Measurements from ENCODE around the gene FN1.

FN1 gene

DNA sequence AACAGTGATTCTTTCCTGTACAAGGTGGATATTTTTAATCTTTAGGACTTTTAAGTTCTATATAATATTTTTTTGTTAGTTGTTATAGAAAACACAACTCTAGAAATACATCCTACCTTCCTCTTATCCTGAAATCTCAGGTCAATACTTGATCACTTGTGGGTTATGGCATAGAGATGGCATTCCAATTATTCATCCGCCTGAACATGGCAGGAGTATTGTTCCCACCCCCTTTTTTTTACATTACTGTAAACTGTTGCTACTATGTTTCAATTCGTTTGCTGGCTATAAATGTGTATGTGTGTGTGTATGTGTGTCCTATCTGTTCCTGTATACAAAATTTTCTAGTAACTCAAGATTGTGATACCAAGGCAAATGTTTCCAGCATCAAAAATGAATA lies 43.3 kb upstream of the FN1 start:
- DNase-seq = no peak
- H3K27me3 ChIP-seq = no peaks in the 10 kb centered on the region
- H3K27ac ChIP-seq = no peak overlapping the region
- no peaks in the 10 kb centered on the region for H3K4me1 ChIP-seq
- intact Hi-C loops (cut with DNase I; ENCODE audit: low total_unique reads) = no loop called here
- TF ChIP-seq, protein P1, sequence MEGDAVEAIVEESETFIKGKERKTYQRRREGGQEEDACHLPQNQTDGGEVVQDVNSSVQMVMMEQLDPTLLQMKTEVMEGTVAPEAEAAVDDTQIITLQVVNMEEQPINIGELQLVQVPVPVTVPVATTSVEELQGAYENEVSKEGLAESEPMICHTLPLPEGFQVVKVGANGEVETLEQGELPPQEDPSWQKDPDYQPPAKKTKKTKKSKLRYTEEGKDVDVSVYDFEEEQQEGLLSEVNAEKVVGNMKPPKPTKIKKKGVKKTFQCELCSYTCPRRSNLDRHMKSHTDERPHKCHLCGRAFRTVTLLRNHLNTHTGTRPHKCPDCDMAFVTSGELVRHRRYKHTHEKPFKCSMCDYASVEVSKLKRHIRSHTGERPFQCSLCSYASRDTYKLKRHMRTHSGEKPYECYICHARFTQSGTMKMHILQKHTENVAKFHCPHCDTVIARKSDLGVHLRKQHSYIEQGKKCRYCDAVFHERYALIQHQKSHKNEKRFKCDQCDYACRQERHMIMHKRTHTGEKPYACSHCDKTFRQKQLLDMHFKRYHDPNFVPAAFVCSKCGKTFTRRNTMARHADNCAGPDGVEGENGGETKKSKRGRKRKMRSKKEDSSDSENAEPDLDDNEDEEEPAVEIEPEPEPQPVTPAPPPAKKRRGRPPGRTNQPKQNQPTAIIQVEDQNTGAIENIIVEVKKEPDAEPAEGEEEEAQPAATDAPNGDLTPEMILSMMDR (IDR thresholded peaks at IDR 0.05) = no peak
- H3K36me3 ChIP-seq = no peaks in the 10 kb centered on the region
- no peak overlapping the region for H3K4me3 ChIP-seq
- no peaks in the 10 kb centered on the region for H3K9me3 ChIP-seq

DNA sequence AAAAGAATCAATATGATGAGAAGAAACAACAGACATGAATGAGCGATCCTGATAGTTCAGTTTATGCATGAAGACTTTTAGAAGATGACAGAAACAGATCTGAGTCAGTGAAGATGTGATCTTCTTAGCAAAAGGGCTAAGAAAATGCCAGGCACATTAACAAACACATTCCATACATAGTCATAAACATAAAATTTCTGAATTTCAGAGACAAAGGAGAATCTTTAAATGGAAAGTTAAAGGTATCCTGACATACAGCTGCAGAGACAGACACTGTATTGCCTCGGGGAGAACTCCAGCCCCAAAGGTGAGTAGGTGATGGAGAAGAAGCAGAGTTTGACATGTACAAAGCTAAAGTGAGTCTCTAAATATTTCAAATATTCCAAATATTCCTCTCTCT lies 40.6 kb upstream of the FN1 start:
- no peak for DNase-seq
- Histone ChIP-seq H3K4me1 (no peaks in the 10 kb centered on the region), H3K27me3 (no peaks in the 10 kb centered on the region), H3K36me3 (no peaks in the 10 kb centered on the region), H3K9me3 (no peaks in the 10 kb centered on the region), H3K27ac (no peak overlapping the region), H3K4me3 (no peak overlapping the region)
- TF ChIP-seq, protein P1 (IDR thresholded peaks at IDR 0.05) = no peak
- intact Hi-C loops (cut with DNase I; ENCODE audit: low total_unique reads) = no loop called here

DNA sequence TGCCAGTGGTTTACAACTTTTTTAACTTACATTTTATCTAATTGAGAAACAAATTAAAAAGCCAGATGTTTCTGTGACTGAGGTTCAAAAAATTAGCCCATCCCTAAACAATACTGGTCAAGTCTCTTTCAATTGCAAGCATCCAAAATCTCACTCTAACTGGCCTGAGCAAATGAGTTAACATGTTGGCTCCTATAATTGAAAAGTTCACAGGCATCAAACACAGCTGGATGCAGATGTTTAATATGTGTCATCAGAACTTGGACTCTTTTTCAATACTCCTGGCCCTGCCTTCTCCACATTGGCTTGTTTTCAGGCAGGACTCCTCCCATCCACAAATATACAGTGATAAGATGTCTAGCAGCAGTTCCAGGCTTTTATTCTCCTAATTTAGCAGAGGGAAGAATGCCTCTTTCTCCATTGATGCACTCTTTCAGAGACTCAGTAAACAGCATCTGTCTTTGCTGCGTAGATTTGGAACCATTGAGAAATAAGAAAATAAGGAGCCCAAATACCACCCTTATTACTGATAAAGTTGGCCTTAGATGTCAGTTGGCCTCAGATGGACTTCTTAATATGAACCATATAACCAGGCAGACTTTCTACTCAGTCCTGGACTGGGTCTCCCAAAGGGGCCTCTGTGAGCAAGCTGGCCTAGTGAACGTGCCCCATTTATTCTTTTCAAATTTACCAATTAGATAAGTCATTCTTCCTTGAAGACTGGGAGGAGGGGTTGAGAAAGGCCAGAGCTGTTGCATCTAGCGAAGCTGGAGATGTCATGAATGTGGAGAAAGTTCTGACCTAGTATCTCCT lies 30.4 kb upstream of the FN1 start:
- H3K27me3 ChIP-seq = no peaks in the 10 kb centered on the region
- no peak overlapping the region for H3K4me3 ChIP-seq
- TF ChIP-seq, protein P1 (IDR thresholded peaks at IDR 0.05) = no peak
- DNase-seq = no peak
- H3K4me1 ChIP-seq = peaks cover 0 to 13% (median 4%) of the 10 kb centered on the region in 4 donors
- no peaks in the 10 kb centered on the region for H3K9me3 ChIP-seq
- no peak overlapping the region for H3K27ac ChIP-seq
- intact Hi-C loops (cut with DNase I; ENCODE audit: low total_unique reads) = no loop called here
- no peaks in the 10 kb centered on the region for H3K36me3 ChIP-seq

DNA sequence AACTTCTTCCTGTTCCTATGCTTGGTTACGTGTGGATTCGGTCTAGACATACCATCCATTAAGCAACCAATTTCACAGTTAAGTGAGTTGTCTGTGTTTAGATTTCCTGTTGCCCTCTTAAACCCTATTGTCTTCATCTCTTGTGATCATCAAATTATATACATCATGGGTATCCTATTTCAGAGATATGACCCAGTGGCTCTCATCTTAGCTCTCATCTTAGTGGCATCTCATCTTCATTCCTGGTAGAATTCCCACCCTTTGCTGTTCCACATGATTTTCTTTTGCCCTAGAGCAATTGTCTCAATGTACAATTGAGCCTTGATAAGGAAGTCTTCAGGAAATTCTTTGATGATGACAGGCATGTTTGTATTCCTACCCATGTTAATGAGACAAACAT lies 29.4 kb upstream of the FN1 start:
- Histone ChIP-seq H3K9me3 (no peaks in the 10 kb centered on the region), H3K27ac (no peak overlapping the region), H3K4me3 (no peak overlapping the region), H3K4me1 (peaks cover 0 to 23% (median 7%) of the 10 kb centered on the region in 4 donors), H3K27me3 (no peaks in the 10 kb centered on the region), H3K36me3 (no peaks in the 10 kb centered on the region)
- intact Hi-C loops (cut with DNase I; ENCODE audit: low total_unique reads) = no loop called here
- no peak for DNase-seq
- TF ChIP-seq, protein P1 (IDR thresholded peaks at IDR 0.05) = no peak

DNA sequence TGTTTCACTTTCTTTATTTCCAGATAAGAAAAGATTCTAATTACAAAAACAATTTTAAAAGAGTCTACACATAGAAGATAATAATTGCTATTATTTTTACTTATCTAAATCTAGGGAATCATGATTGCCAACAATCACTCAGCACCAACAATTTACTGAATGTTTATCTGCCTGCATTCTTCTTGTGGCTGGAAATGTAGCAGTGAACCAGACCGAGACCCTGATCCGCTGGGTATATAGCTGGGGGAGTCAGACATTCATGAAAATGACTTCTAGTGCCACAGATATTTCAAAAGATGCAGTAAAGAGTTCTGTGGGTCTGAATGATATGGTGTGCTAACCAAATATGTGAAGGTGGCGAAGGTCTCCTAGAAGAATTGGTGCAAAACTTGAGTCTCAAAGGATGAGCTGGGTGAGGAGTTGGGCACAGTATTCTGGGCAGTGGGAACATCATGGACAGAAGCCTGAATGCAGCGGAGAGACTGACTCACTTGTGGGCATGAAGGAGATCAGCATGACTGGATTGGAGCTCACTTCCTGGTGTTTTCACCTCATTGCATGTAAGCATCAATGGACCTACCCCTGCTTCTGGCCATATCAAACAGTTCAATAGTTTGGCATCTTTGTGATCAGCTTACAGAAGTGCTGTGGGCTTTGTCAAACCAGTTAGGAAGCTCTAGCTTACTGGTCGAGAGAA lies 26.1 kb upstream of the FN1 start:
- intact Hi-C loops (cut with DNase I; ENCODE audit: low total_unique reads) = no loop called here
- Histone ChIP-seq H3K27me3 (no peaks in the 10 kb centered on the region), H3K36me3 (no peaks in the 10 kb centered on the region), H3K27ac (peak overlapping the region; percentile 39 to 52), H3K9me3 (no peaks in the 10 kb centered on the region), H3K4me1 (peaks cover 0 to 41% (median 14%) of the 10 kb centered on the region in 4 donors), H3K4me3 (no peak overlapping the region)
- TF ChIP-seq, protein P1 (IDR thresholded peaks at IDR 0.05) = no peak
- no peak for DNase-seq

Data from tibial artery (tissue), 4 donors.